GM12874 (cell line): Measurements from ENCODE around the gene PRAC2.

Experiments
- TF ChIP-seq, protein P1 (sequence below): IDR thresholded peaks from 2 replicates; pipeline ENCODE4 v1.5.1; 2011; ENCODE audit warnings: low read depth, mild to moderate bottlenecking, control low read depth, low read length, moderate library complexity; ENCODE audit not compliant: insufficient read depth

The PRAC2 gene

GRCh38 chr17:48722915-48723422, at the start of gene PRAC2:
Gene PRAC2 (plus strand): TSS chr17:48723185. CDS start chr17:48724411, 1,226 bp downstream.
- TF ChIP-seq, protein P1, sequence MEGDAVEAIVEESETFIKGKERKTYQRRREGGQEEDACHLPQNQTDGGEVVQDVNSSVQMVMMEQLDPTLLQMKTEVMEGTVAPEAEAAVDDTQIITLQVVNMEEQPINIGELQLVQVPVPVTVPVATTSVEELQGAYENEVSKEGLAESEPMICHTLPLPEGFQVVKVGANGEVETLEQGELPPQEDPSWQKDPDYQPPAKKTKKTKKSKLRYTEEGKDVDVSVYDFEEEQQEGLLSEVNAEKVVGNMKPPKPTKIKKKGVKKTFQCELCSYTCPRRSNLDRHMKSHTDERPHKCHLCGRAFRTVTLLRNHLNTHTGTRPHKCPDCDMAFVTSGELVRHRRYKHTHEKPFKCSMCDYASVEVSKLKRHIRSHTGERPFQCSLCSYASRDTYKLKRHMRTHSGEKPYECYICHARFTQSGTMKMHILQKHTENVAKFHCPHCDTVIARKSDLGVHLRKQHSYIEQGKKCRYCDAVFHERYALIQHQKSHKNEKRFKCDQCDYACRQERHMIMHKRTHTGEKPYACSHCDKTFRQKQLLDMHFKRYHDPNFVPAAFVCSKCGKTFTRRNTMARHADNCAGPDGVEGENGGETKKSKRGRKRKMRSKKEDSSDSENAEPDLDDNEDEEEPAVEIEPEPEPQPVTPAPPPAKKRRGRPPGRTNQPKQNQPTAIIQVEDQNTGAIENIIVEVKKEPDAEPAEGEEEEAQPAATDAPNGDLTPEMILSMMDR: no peak

DNA sequence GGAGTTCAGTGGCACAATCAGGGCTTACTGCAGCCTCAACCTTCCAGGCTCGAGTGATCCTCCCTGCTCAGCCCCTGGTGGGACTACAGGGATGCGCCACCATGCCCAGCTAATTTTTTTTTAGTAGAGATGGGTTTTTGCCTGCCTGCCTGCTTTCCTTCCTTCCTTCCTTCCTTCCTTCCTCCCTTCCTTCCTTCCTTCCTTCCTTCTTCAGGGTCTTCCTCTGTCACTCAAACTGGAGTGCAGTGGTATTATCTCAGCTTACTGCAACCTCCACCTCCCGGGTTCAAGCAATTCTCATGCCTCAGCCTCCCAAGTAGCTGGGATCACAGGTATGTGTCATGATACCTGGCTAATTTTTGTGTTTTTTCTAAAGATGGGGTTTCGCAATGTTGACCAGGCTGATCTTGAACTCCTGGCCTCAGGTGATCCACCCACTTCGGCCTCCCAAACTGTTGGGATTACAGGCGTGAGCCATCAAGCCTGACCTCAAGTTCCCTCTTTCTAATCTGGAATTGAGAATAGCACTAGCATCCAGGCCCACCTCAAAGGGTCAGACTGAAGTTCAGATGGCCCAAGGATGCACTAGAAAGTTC, 45.9 kb upstream of the PRAC2 start:
- TF ChIP-seq, protein P1: no peak

GRCh38 chr17:48678141-48678971, 44.6 kb upstream of the PRAC2 start:
- TF ChIP-seq, protein P1: peak; percentile 98

GRCh38 chr17:48679385-48680096, 43.4 kb upstream of the PRAC2 start:
- TF ChIP-seq, protein P1: no peak

- TF ChIP-seq, protein P1: no peak
These were observed 41.4 kb upstream of the PRAC2 start for GRCh38 chr17:48681609-48682008.

DNA sequence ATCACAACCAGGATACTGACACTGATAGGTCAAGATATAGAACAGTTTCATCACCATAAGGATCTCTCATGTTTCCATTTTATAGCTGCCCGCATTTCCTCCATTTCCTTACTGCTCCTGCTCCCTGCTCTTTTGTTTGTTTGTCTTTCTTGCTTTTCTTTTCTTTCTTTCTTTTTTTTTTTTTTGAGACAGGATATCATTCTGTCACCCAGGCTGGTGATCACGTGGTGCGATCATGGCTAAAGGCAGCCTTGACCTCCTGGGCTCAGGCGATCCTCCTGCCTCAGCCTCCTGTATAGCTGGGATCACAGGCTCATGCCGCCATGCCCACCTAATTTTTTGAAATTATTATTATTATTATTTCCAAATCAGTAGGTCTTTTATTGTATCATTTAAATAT, 32.3 kb upstream of the PRAC2 start:
- TF ChIP-seq, protein P1: no peak

GRCh38 chr17:48692049-48692448, 30.9 kb upstream of the PRAC2 start:
- TF ChIP-seq, protein P1: no peak
